ENCODE results near the gene MBD2.
"Not testable (repeated sequence)": the region's sequence is repeated elsewhere in the genome, so short reads cannot be mapped to it uniquely, and the experiment has no call there.

Gene MBD2, protein sequence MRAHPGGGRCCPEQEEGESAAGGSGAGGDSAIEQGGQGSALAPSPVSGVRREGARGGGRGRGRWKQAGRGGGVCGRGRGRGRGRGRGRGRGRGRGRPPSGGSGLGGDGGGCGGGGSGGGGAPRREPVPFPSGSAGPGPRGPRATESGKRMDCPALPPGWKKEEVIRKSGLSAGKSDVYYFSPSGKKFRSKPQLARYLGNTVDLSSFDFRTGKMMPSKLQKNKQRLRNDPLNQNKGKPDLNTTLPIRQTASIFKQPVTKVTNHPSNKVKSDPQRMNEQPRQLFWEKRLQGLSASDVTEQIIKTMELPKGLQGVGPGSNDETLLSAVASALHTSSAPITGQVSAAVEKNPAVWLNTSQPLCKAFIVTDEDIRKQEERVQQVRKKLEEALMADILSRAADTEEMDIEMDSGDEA

GRCh38 chr18:54224379-54225014 is at the start of gene MBD2:
TSS of gene MBD2 (minus strand) at chr18:54224669. CDS start at chr18:54224559, 110 bp downstream.
- DNase-seq (ENCODE audit: low read depth in 2 of 3, low spot score in 1 of 3), result peak; percentile 88 to 93 (median 90)

DNA sequence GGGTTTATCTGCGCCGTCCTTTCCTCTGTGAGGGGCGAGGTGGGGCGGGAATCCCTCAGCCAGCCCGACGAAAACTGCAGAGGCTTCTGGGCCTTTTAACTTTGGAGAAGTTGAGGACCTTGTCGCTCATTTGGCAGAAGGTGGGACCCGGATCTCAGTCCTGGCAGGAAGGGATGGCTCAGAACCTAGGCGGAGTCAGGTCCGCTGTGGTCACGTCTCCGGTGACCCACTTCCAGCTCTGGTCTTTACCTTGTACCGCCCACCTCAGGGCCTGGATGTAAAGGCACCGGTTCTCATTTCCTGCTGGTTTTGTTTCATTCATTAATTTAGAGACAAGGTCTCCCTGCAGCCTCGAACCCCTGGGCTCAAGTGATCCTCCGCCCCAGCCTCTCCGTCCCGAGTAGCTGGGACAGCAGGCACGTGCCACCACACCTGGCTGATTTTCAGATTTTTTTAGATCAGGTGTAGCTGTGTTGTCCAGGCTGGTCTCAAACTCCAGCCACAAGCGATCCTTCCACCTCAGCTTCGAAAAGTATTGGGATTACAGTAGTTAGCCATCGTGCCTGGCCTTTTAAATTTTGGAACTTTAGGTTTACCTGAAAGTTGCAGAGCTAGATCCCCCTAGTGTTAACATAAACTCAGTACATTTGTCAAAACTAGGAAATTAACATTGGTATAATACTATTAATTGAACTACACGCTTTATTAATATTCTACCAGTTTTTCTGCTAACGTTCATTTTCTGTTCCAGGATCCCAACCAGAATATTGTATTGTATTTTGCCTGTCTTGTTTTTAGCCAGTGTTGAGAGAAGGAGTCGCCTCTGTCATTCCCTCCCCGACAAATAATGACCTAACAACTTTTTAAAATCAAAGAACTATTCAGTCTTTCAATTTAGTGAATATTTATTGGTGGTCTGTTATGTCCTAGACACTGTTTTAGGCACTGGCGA is 45.7 kb upstream of the MBD2 start:
- DNase-seq (ENCODE audit: low read depth in 2 of 3, low spot score in 1 of 3), result peak; percentile 45 to 55 (median 50)

DNA sequence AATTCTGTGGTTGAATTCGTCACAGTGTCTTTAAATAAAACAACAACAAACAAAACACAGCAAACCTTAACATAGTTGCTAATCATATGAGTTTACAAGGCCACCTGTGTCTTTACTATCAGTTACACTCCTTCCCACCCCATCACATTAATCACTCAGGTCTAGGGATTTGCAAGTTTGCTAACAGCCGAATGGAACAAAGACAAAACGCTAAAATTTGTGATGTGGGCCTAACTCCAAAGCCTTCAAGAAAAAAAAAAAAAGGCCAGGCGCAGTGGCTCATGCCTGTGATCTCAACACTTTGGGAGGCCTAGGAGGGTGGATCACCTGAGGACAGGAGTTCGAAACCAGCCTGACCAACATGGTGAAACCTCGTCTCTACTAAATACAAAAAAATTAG is 44.3 kb upstream of the MBD2 start:
- no peak for DNase-seq (ENCODE audit: low read depth in 2 of 3, low spot score in 1 of 3)

- no peak for DNase-seq (ENCODE audit: low read depth in 2 of 3, low spot score in 1 of 3)
These were observed 43.2 kb upstream of the MBD2 start for GRCh38 chr18:54267701-54268100.

- no peak for DNase-seq (ENCODE audit: low read depth in 2 of 3, low spot score in 1 of 3)
These were observed 39.5 kb upstream of the MBD2 start for GRCh38 chr18:54263904-54264336.

GRCh38 chr18:54261894-54262293 is 37.4 kb upstream of the MBD2 start:
- DNase-seq (ENCODE audit: low read depth in 2 of 3, low spot score in 1 of 3), result peak; percentile 48 to 57 (median 50)

GRCh38 chr18:54260396-54261072 is 36.1 kb upstream of the MBD2 start:
- no peak for DNase-seq (ENCODE audit: low read depth in 2 of 3, low spot score in 1 of 3)

GRCh38 chr18:54257818-54258217 is 33.3 kb upstream of the MBD2 start:
- DNase-seq (ENCODE audit: low read depth in 2 of 3, low spot score in 1 of 3), result not testable (repeated sequence)

- DNase-seq (ENCODE audit: low read depth in 2 of 3, low spot score in 1 of 3), result no peak
These were observed 32.5 kb upstream of the MBD2 start for GRCh38 chr18:54257015-54257414.

GRCh38 chr18:54255141-54255540 is 30.7 kb upstream of the MBD2 start:
- DNase-seq (ENCODE audit: low read depth in 2 of 3, low spot score in 1 of 3), result no peak

DNA sequence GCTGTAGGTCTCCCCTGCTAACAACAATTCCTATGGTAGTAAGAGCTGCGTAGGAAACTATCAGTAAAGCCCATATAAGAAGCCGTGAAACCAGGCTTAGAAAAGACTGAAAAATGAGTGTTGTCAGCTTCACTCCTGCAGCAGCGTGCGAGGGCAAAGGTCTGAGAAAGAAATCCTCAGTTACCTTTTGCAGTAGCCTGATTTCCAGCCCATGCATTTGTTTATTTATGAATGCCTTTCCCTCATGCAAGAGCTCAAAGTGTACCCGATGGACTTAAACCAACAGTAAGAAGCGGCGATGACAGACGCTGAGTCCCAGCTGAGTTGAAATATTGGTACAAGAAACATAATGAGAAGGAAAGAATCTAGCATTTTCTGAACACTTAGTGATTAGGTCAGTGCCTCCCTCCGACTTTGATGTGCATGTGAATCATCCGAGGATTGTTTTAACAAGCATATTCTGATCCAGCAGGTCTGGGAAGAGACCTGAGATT is 29.8 kb upstream of the MBD2 start:
- no peak for DNase-seq (ENCODE audit: low read depth in 2 of 3, low spot score in 1 of 3)

DNA sequence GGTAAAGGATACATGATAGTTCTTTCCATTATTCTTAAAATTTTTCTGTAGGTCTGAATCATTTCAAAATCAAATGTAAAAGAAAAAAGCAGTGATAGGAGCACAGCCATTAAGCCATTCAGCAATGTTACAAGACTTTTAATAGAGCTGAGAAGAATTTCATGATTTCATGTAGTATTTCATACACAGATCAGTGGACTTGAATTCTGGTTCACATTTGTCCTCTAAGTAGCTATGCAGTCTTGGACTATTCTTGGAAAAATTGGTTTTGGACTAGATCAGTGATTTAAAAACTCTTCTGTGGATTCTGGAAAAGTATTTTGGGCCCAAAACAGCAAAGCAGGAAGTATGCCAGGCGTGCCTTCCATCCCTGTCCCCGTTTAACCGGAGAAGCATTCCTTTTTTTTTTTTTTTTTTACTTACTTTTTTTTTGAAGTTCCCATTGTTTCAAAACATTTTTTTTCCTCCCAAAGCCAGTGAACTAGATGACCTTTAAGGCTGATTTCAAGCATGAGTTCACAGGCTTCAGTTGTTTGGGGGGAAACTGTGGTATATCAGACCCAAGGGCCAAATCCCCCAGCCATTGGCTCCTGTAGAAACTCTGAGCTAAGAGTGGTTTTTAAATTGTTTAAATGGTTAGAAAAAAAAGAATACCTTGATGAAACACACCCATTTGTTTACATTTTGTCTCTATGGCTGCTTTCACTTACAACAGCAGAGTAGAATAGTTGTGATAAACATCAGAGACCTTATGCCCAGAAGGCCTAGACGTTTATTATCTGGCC is 27.3 kb upstream of the MBD2 start:
- DNase-seq (ENCODE audit: low read depth in 2 of 3, low spot score in 1 of 3), result no peak

DNA sequence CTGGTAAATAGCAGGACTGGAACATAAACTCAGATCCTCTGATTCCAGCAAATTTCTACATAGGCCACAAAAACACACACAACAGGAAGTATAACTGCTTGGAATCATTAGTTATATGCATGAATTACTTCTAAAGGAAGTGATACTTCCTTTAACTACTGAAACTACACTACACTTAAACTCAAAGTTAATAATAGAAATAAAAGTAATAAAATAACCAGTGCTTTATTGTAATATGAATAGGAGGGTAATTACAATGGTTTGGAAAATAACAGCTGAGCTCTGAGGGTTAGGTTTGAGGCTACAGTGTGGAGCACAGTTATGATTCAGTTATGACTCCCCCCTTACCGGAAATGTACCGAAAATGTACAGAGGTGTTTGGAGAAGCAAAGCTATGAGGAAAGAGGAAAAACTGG is 26.4 kb upstream of the MBD2 start:
- no peak for DNase-seq (ENCODE audit: low read depth in 2 of 3, low spot score in 1 of 3)

DNA sequence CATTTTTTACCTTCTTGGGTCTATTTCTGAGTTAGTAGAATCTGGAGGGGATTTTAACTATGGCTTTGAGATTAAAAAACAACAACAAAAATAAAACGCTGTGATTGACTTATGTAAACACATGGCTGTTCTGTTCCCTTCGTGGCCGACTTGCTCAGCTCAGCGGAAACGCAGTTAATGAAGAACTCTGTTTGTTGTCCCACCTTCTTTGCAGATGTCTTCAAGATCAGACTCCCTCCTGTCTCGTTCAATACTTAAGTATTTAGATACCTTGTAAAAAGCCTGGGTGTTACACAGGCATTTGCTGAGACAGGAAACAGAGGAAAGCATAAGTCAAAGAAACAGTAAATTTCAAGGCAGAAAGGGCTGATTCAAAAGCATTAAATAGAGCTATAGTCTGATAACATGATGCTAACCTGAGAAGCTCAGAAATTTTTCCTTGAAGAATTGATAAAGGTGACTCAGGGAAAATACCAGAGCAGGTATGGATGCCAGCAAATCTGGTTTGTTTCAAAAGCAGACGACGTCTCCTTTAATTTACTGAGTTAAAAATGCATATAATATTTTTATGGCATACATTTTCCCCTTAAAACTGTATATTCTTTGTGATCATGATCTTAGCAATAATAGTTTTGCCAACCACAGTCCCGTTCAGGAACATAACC is 23.2 kb upstream of the MBD2 start:
- no peak for DNase-seq (ENCODE audit: low read depth in 2 of 3, low spot score in 1 of 3)

- no peak for DNase-seq (ENCODE audit: low read depth in 2 of 3, low spot score in 1 of 3)
These were observed 17.9 kb upstream of the MBD2 start for GRCh38 chr18:54242327-54242726.

- no peak for DNase-seq (ENCODE audit: low read depth in 2 of 3, low spot score in 1 of 3)
These were observed 17.0 kb upstream of the MBD2 start for GRCh38 chr18:54241483-54241882.

GRCh38 chr18:54240629-54241107 is 16.2 kb upstream of the MBD2 start:
- no peak for DNase-seq (ENCODE audit: low read depth in 2 of 3, low spot score in 1 of 3)

GRCh38 chr18:54239601-54240000 is 15.1 kb upstream of the MBD2 start:
- no peak for DNase-seq (ENCODE audit: low read depth in 2 of 3, low spot score in 1 of 3)

GRCh38 chr18:54239091-54239490 is 14.6 kb upstream of the MBD2 start:
- DNase-seq (ENCODE audit: low read depth in 2 of 3, low spot score in 1 of 3), result no peak

Measured in stimulated activated CD4-positive, alpha-beta T cell treated with anti-CD3 and anti-CD28 coated beads, Interleukin-12 subunit alpha, Interleukin-12 subunit beta, amount 100 ng/mL, for 48 hours (primary cell).